ENCODE results near the gene CYP27B1. TPM values are rescaled to one million over a fixed set of nuclear protein-coding genes. Genes with fewer than 3 reads are reported as not detected.

CYP27B1 gene
- total RNA-seq, 4 donors from 2014 or later, result 0.40 to 2.5 (median 2.3) TPM; not detected in 1

DNA sequence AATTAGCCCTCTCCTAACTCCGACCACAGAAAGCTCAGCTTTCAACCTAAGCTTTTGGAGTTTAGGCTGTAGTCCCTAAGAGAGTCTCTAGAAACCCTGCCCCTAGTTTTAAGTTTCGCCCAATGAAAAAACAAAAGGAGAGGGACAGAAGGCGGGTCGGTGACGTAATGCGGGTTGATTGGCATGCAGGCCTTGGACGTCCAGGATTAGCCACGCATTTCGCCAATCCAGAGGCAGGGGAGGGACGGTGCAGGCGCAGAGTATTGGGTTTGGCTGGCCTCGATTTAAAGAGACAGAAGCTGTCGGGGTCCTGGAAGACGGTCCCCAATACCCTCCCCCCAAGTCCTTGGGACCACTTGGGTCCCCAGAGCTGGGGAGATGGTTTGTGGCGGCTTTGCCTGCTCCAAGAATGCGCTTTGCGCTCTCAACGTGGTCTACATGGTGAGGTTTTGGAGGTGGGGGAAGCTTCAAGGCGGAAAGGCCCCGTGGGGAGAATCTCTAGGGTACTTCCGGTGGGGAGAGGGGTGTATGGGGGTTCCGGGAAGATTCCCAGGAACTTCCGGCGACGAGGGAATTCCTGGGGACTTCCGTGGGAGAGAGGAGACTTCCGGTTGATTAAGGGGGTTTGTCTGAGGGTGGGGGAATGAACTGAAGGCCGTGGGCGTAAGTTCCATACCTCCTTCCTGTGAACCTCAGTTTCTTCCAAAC lies 21.9 kb downstream of the CYP27B1 start, which contains the start of gene TSPAN31:
Gene TSPAN31, plus strand, starts transcription at position 263 of the 708 bp plus-strand sequence. Its CDS starts 116 bp downstream, at position 379.
- in situ Hi-C loops (cut with MboI; ENCODE audit: low pct_ligation_motif_present in 1 of 4, low pct_unique_long_range_greater_than_20kb in 1 of 4, low sequenced_read_pairs in 3 of 4) (no loop called here), intact Hi-C loops (cut with DNase I; ENCODE audit: low total_unique reads) (no loop called here)
- Histone ChIP-seq H3K27me3 (peaks cover 8% of the 10 kb centered on the region), H3K4me1 (peaks cover 4 to 22% (median 9%) of the 10 kb centered on the region in 4 donors), H3K36me3 (peaks cover 0 to 24% (median 6%) of the 10 kb centered on the region in 4 donors), H3K27ac (peak within 1 kb of the TSS; percentile 93 to 96 (median 95)), H3K4me3 (peak within 1 kb of the TSS; percentile 79 to 98 (median 89)), H3K9me3 (no peaks in the 10 kb centered on the region)
- WGBS, 2 donors (ENCODE audit: low coverage in 1 of 2), result 1% methylated on average over 29 of the region's 29 CpGs; no CpG with 5 or more reads in 1 of the 2 donors
- no peak for TF ChIP-seq EP300 (IDR thresholded peaks at IDR 0.05; ENCODE audit: low read depth)
- TF ChIP-seq POLR2A (IDR thresholded peaks at IDR 0.05), result peak; percentile 65
- peak; percentile 33 to 68 (median 58) for TF ChIP-seq POLR2AphosphoS5 (IDR thresholded peaks at IDR 0.05)
- peak in 1 of 5 experiments; percentile 21 for TF ChIP-seq CTCF (IDR thresholded peaks at IDR 0.05)
- peak; percentile 98 for DNase-seq

- WGBS, 2 donors (ENCODE audit: low coverage in 1 of 2), result 11% methylated on average over 21 of the region's 21 CpGs; no CpG with 5 or more reads in 1 of the 2 donors
Observed at GRCh38 chr12:57744194-57744776, 22.6 kb downstream of the CYP27B1 start.

GRCh38 chr12:57743769-57744168 lies 23.1 kb downstream of the CYP27B1 start:
- in situ Hi-C loops (cut with MboI; ENCODE audit: low pct_ligation_motif_present in 1 of 4, low pct_unique_long_range_greater_than_20kb in 1 of 4, low sequenced_read_pairs in 3 of 4) (no loop called here), intact Hi-C loops (cut with DNase I; ENCODE audit: low total_unique reads) (no loop called here)
- Histone ChIP-seq H3K4me1 (peaks cover 4 to 26% (median 9%) of the 10 kb centered on the region in 4 donors), H3K9me3 (no peaks in the 10 kb centered on the region), H3K36me3 (peaks cover 0 to 18% (median 6%) of the 10 kb centered on the region in 4 donors), H3K4me3 (no peak overlapping the region), H3K27me3 (peaks cover 19% of the 10 kb centered on the region), H3K27ac (peak overlapping the region; percentile 93 to 96 (median 95))
- no peak for DNase-seq
- TF ChIP-seq POLR2AphosphoS5 (IDR thresholded peaks at IDR 0.05) (no peak), CTCF (IDR thresholded peaks at IDR 0.05) (no peak), POLR2A (IDR thresholded peaks at IDR 0.05) (no peak), EP300 (IDR thresholded peaks at IDR 0.05; ENCODE audit: low read depth) (no peak)
- 69 to 78% methylated on average over 2 of the region's 2 CpGs for WGBS, 2 donors (ENCODE audit: low coverage in 1 of 2)

More at GRCh38 chr12:57744194-57744776, 22.6 kb downstream of the CYP27B1 start:
- Histone ChIP-seq H3K9me3 (no peaks in the 10 kb centered on the region), H3K27ac (peak overlapping the region; percentile 93 to 96 (median 95)), H3K27me3 (peaks cover 14% of the 10 kb centered on the region), H3K4me1 (peaks cover 4 to 22% (median 9%) of the 10 kb centered on the region in 4 donors), H3K4me3 (peak overlapping the region; percentile 79 to 98 (median 89)), H3K36me3 (peaks cover 0 to 23% (median 6%) of the 10 kb centered on the region in 4 donors)
- TF ChIP-seq EP300 (IDR thresholded peaks at IDR 0.05; ENCODE audit: low read depth) (no peak), CTCF (IDR thresholded peaks at IDR 0.05) (no peak), POLR2AphosphoS5 (IDR thresholded peaks at IDR 0.05) (no peak), POLR2A (IDR thresholded peaks at IDR 0.05) (no peak)
- DNase-seq, result peak; percentile 84
- intact Hi-C loops (cut with DNase I; ENCODE audit: low total_unique reads) (no loop called here), in situ Hi-C loops (cut with MboI; ENCODE audit: low pct_ligation_motif_present in 1 of 4, low pct_unique_long_range_greater_than_20kb in 1 of 4, low sequenced_read_pairs in 3 of 4) (no loop called here)
